UCSD-AML1 (cell line): ENCODE results near the gene CCDC154.

Experiments used
- DNase-seq: peaks from one replicate; lab custom pipeline; 2025; ENCODE audit not compliant: unreplicated experiment; lab: John Stamatoyannopoulos, UW

The CCDC154 gene

DNA sequence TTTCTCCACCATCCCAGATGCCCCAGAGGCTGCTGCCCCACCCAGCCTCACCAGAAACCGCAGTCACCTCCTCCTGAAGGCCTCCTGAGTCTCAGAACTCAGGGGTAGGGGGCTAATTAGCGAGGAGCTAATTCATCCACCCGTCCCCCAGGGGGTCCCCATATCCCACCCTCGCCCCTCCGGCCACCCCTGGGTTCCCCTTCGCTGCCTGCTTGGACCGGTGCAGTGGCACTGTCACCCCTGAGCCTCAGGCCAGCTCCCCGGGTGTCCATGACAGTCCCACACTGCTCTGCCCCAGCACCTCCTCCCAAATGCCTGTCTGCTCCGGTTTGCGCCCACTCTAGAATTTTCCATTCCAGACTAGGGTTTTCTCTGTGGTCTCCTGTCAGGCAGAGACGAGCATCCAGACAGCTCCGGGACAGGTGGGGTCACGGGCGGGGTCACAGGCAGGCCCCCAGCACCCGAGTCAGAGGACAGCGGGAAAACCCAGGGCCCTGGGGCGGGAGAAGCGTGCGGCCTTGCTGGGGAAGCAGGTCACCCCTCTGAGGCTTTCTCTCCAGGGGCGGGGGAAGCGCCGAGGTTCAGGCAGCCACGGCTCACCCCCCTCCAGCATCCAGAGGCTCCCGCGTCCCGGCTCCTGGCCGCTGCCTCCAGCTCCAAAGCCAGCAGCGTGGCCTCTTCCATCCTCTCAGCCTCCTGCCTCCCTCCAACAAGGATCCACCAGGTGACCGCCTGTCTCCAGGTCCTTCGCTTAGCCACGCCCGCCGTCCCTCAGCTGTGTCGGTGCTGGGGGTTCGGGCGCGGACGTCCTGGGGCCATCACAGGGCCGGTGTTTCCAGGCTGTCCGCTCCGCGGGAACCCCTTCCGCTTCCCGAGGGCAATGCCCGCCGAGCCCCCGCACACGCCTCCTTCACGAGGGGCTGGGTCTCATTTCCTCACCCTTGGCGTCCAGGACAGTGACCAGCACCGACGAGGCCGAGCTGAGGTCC, 16.6 kb downstream of the CCDC154 start:
- DNase-seq: no peak

DNA sequence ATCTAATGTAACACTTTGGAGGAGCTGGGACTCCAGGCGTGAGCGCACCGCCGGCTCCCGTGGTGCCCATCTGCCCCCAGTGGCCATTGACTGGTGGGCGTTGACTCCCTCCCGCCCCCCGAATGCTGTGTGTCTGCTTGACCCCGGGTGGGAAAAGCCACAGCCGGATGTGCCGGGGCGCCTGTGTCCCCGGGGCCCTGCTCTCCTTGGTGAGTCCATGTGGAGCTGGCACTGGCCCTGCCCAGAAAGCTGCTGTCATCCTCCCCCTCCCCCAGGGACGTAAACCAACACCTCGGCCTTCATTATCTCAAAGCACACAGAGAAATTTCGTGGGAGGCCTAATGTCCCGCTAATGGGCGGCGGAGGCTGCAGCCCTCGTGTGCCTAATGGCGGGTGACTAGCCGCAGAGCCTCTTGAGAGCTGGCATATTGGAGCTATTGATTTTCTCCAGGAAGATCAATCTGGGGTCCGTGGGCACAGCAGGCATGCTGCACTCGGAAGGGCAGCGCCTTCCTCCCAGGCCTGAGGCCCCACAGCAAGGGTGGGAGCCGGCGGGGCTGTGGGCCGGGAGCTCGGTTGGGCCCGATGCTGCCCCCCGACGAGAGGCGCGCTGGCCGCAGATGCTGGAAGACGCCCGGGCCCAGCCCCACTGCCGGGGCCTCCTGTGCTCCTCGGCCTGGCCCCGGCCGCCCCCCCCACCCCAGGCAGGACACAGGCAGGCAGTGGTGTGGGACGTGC, 17.5 kb downstream of the CCDC154 start:
- no peak for DNase-seq

DNA sequence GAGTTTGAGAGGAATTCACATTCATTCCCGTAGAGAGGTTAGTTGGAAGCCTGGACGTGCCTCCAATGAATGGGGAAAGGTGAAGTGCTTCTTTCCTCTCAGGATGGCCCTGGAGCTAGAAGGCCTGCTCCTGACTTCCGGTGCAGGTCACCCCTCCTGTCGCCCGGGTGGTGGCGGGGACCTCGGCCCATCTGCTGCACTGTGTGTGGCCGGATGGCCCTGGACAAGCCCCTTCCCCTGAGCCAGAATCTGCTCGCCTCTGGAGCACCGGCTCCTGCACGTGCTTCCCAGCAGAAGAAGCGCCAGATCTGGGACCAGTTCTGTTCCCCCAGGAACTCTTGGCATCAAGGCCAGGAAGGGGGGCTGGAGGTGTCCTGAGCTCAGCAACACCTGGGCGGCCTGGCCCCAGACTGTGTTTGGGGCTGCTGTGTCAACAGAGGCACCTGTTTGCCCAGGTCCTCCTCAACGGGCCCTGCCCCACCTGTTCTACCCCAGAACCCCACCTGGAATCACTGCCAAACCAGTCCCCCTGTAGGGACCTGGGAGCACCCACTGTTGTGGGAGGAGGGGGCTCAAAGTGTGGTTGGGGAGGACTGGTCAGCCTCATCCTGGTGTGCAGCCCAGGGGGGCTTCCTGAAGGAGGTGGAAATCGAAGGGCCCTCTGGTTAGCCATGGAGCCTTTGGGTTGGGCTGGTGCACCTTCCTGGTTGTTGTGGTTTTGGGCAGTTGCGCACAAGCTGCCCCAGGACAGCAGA, 18.6 kb downstream of the CCDC154 start:
- DNase-seq: no peak

DNA sequence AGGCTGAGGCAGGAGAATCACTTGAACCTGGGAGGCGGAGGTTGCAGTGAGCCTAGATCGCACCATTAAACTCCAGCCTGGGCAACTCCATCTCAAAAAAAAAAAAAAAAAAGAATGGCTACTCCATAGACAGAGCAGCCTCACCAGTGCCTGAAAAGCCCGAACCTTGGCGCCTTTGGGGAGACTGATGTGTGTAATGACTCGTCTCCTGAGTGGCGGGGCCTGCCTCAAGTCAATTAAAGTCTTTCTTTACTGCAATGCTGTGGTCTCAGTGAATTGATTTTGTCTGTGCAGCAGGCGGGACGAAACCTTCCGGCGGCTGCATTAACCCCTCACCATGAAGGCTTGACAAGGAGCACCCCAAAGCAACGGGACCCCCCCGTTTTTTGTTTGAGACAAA, 20.3 kb downstream of the CCDC154 start:
- DNase-seq: no peak

DNA sequence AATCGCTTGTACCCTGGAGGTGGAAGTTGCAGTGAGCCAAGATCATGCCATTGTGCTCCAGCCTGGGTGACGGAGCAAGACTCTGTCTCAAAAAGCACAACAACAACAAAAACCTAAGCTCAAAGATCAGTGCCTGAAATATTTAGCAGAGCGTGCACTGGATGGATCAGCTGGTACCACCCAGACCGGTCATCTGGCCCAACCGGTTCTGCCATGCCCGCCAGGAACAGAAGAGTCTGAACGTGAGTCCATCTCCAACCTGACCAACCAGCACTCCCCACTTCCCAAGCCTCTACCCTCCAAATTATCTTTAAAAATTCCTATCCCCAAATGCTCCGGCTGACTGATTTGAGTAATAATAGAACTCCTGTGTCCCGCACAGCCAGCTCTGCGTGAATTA, 22.3 kb downstream of the CCDC154 start:
- no peak for DNase-seq

DNA sequence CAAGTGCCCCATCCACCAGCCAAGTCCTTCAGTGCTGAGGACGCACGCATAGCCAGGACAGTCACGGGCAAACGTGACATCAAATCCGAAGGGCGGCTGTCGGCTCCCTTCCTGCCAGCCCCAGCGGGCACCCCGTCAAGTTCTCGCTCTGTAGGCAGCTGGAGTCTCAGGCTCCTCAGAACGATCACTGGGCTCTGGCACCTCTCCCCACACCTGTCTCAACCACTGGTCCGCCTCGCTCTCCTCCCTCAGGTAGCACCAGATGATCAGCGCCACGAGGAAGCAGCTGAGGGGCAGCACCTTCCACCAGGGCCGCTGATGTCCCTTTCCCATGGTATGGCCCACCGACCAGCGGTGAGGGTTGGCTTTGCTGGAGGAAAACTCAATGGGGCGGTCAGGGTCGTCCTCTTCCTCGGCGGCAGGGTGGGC, 24.2 kb downstream of the CCDC154 start:
- no peak for DNase-seq

DNA sequence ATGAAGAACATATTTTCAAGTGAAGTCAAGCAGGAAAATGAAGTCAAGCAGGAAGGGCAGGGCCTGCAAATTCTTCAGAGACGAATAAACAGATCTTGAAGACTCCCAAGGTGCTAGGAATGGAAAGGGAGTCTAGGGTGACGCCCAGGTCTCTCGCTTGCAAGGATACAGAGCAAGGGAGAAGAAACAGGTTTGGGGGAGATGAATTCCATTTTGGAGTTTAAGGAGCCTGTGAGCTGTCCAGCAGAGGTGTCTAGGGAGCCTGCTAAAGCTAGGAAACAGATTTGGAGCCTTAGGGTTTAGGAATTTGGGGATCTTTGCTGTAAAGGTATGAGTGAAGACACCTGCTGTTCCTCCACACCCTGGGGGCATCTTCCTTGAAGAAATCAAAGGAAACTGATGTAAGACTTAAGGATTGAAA, 27.8 kb downstream of the CCDC154 start:
- no peak for DNase-seq

DNA sequence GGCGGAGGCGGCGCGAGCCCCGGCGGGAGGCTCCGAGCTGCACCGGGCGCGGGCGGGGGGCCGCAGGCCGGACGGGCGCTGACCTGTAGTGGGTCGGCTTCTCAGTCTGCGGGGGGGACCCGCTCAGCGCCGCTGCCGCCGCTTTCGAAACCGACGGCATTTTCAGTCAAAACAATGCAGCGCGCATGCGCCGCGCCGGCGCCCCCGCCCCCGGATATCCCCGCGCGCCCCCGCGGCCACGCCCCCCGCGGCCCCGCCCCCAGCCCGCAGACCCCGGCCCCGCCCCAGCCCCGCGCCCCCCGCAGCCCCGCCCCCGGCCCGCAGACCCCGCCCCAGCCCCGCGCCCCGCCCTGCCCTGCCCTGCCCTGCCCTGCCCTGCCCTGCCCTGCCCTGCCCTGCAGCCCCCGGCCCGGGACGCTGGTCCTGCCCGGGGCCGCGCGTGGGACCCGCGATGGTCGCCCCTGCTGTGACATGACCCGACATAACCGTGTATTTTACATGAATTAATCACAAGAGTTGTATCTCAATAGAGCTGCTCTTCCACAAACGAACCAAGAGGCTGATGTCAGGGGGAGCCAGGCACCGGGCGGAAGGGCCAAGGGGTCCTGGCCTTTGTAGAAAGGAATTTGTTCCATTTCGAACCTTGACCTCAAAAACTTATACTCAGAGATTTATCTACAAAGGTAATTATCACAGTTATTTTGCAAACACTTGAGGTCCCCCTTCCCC, 29.7 kb downstream of the CCDC154 start, which contains the start of gene UNKL:
Gene UNKL, minus strand, starts transcription at position 173 of the 729 bp plus-strand sequence. Its CDS starts 13 bp downstream, at position 160.
- peak; percentile 77 for DNase-seq

DNA sequence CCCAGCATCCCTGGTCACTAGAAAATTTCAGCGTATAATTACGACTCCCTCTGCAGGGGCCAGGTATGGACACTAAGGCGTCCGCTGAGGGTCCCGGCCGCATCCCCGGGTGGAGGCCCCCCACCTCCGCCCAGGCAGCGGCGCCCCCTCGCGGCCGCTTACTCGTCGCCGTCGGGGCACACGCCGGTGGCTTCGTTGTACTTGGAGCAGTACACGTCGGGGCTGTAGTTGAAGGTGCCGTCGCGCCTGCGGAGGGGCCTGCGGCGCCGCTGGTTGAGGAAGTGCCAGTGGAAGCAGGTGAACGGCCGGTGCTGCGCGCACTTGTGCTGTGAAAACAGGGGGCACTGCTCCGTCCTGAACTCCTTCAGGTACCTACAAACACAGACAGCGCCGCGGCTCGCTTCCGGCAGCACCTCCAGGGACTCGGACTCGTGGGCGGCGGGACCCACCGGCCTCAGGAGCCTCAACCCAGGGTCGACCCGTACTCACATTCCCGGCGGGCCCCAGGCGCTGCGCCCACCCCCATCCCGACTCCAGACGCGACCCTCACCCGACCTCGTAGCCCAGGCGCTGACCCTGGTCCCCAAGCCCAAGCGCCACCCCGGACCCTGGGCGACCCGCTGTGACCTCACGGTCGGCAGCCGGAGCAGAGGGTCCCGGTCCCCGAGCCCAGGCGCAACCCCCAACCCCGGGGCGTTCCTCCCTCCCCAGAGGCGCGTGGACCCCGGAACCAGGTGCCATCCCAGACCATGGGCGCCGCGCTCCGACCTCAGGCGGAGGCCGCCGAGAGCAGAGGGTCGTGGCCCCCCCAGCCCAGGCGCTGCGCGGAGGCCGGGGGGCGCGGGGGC, 30.4 kb downstream of the CCDC154 start:
- peak; percentile 76 for DNase-seq

DNA sequence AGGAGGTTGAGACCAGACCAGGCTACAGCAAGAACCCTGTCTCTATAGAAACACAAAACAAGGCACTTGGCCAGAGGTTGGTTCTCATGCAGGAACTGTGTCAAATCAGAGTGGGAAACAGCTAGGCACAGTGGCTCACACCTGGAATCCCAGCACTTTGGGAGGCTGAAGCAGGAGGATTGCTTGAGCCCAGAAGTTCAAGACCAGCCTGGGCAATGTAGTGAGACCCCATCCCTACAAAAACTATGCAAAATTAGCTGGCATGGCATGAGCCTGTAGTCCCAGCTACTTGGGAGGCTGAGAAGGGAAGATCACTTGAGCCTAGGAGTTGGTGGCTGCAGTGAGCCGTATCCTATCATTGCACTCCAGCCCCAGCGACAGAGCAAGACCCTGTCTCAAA, 31.5 kb downstream of the CCDC154 start:
- DNase-seq: no peak

DNA sequence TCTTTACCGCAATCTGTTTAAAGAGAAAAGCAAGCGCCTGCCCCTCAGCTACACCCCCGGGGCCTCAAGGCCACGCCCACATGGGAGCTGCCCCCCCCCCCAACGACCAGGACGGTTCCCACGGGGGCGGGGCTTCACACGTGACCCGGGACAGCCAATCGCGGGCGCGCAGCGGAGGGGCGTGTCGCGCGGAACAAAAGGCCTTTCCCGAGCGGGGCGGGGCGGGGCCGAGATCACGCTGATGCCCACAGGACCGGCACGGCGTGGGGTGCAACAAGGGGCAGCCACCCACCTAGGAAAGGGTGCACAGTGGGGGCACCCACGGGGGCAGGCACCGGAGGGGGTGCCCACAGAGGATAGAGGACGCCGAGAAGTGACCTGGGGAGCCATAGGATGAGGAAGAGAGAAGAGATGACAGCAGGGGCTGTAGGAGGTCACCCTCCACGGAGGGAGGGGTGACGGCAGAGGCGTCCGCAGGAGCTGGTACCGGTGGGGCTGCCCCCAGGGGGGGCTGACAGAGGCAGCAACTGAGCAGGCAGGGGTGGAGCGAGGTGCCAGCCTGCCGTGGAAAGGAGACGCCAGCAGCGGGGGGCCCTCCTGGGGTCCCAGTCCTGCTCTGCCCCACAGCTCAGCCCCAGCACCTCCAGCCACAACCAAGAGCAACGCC, 36.1 kb downstream of the CCDC154 start:
- DNase-seq: peak; percentile 89

DNA sequence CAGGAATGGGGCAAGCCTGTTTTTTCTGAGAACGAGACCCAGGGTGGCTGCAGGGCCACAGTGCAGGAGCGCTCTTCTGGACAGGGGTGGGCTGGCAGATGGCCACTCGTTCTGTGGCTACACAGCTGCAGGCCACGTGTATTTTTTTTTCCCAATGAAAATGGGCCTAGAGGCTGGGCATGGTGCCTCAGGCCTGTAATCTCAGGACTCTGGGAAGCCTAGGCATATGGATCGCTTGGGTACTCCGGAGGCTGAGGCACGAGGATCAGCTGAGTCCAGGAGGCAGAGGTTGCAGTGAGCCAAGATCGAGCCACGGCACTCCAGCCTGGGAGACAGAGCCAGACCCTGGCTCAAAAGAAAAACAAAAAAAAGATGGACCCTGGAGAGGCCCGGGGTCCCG, 36.6 kb downstream of the CCDC154 start:
- no peak for DNase-seq

DNA sequence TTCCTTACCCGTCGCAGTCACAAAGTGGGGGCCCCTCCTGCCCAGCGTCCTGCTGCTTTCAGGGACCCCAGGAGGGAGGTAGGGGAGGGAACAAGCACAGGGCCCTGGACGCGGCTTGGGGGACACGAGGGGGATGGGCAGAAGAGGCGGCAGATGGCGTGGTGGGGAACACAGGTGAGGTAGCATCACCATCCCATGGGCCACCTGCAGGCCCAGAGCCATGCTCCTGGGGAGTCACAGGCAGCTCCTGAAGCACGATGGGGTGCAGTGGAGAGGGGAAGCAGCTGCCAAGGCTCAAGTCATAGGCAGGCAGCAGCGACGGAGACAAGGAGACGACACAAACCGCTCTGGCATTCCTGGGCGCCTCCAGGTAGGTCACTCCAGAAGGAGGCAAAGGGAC, 40.6 kb downstream of the CCDC154 start:
- no peak for DNase-seq

DNA sequence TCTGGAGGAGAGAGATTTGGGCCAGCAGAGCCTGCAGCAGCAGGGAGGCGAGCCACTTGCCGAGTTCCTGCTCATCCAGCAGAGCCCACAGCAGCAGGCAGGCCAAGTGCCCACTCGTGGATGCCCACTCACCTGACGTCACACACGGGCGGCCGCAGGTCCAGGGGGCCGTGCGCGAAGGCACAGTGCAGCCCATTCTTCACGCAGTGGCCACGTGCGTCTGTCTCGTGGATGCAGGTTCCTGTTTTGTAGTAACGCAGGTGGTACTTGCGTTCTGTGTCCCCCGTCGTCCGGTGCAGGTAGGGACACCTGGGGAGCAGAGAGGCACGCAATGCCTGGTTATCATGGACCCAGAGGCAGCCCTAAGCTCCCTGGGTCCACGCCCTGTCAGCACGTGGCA, 41.3 kb downstream of the CCDC154 start:
- DNase-seq: no peak

DNA sequence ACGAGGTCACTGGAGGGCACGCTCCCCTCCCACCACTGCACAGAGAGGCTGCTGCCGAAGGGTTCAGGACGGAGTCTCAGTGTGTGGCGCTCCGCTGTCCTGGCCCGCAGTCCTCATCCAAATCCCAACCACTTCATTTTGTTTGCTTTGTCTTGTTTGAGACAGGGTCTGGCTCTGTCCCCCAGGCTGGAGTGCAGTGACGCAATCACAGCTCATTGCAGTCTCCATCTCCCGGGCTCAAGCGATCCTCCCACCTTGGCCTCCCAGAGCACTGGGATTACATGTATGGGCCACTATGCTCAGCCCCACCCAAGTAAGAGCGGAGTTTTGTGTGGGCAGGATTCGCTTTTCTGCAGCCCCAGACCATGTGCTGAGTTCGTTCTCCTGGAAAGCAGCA, 42.6 kb downstream of the CCDC154 start:
- DNase-seq: no peak

DNA sequence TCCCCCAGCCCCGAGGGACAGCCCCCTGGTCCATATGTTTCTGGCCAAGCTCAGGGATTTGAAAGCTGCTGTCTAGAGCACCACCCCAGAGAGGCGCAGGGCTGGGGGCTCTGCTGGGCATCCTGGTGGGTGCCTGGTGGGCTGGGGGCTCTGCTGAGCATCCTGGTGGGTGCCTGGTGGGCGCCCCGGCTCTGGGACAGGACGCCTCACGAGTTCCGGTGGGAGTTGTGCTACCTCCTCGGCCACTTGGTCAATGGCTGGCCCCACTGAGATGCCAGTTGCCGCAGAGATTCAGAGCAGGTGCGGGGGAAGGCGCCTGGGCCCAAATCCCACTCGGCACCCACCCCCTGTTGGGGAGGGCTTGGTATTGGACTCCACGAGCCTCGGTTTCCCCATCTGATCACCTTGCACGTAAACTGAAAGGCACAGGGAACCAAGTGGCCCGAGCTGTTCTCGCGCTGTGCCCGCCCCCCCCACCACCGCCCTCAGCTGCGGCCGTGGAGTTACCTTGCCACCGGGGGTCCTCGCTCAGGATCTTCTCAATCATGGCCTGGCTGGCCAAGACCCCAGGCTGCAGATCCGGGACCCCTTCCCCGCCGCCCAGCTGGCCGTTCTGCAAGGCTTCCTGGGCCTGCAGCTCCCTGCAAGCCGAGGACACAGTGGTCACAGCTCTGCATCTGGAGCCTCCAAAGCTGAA, 43.1 kb downstream of the CCDC154 start:
- no peak for DNase-seq

DNA sequence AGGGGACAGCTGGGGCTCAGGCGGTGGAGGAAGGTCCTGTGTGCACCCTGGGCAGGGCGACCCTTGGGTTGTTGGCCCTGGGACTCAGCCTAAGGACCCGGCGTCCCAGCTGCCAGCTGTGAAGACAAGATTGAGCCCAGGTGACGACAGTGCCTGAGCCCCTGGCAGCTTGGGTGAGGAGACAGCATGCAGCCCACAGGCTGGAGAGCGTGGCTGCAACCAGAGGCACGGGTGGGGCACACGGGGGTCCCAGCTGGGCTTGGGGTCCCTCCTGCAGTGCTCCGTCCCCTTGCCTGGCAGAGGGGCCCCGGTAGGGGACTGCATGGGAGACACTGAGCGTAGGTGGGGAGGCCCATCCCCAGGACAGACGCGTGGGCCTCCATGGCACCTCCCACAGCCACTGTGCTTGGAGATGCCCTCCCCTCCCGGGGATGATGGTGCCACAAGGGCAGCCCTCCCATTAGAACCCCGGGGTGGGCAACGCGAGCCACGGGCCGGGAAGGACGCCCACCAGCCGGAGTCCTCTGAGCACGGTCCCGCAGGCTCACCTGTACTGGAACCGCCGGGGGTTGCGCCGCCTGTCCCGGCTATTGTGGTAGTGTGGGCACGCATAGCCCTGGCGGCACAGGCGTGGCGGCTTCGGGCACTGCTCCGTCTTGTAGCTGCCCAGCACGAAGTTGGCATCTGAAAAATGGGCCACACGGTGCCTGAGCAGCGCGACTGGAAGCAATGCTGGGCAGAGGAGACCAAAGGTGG, 45.4 kb downstream of the CCDC154 start:
- no peak for DNase-seq

DNA sequence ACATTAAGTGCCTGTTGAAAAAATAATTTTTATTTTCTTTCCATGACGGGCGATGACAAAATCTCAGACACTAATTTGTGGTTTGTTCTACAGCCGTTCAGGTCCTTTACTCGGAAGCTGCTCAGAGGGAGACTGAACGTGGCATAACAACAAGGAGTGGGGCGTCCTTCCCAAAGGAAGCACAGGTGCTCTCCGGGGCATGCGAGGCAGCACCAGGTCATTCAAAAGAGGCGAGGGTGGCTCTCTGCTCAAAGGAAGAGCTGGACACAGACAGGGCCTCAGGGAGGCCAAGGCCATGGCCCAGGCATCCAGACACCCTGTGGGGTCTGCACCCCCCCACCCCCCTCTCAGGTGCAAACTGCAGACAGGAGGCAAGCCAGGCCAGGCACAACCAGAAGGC, 46.0 kb downstream of the CCDC154 start:
- no peak for DNase-seq
